Thymus (tissue), 11 donors: Measurements from ENCODE around the gene POLG. TPM values are rescaled to one million over a fixed set of nuclear protein-coding genes. Genes with fewer than 3 reads are reported as not detected.

Experiments
- DNase-seq, 9 donors: peaks; one replicate each; pipeline ENCODE4 v3.0.0-alpha.2; 2013; ENCODE audit warnings: low spot score in 9 of 9, low read depth in 6 of 9, missing footprints in 1 of 9
- H3K27ac ChIP-seq, 2 donors: one replicate each; pipeline ENCODE4 v1.5.1; 2013; ENCODE audit warnings: control low read depth in 1 of 2, low read depth in 1 of 2, low read length in 1 of 2, mild to moderate bottlenecking in 1 of 2, moderate library complexity in 1 of 2
- H3K27me3 ChIP-seq, 2 donors: one replicate each; pipeline ENCODE4 v1.5.1; 2013; ENCODE audit warnings: low read length in 1 of 2; ENCODE audit not compliant: control insufficient read depth in 2 of 2, insufficient read depth in 1 of 2
- H3K36me3 ChIP-seq, 2 donors: one replicate each; pipeline ENCODE4 v1.5.1; 2013; ENCODE audit warnings: low read length in 1 of 2, mild to moderate bottlenecking in 1 of 2, moderate library complexity in 1 of 2; ENCODE audit not compliant: control insufficient read depth in 2 of 2, insufficient read depth in 2 of 2
- H3K4me1 ChIP-seq, 2 donors: one replicate each; pipeline ENCODE4 v1.5.1; 2013; ENCODE audit warnings: low read length in 2 of 2; ENCODE audit not compliant: control insufficient read depth in 2 of 2, insufficient read depth in 2 of 2
- H3K4me3 ChIP-seq, 2 donors: one replicate each; pipeline ENCODE4 v1.5.1; 2013; ENCODE audit warnings: low read length in 2 of 2, control low read depth in 1 of 2, mild to moderate bottlenecking in 1 of 2
- H3K9me3 ChIP-seq, 2 donors: one replicate each; pipeline ENCODE4 v1.5.1; 2013; ENCODE audit warnings: low read length in 1 of 2, mild to moderate bottlenecking in 1 of 2; ENCODE audit not compliant: control insufficient read depth in 2 of 2, insufficient read depth in 1 of 2
- WGBS: extraction: QIAGEN DNeasy Blood & Tissue Kit; methylation state at CpG from one replicate; pipeline ENCODE4 v1.1.7; 2013; 5-methylcytosine and 5-hydroxymethylcytosine counted together
- polyA plus RNA-seq: library from polyadenylated mRNA; stranded (reverse); fragments of 200-250 nt; gene quantifications from one replicate; pipeline ENCODE4 v1.2.3, GENCODE V29; 2013
- total RNA-seq: library from RNA; stranded (reverse); fragments of 120-200 nt; gene quantifications from one replicate; pipeline ENCODE4 v1.2.4, GENCODE V29; 2013
- donor health status: healthy.

The POLG gene
- total and polyA plus RNA-seq, 2 donors = 59.1 to 80.5 TPM

- no peak overlapping the region for H3K27ac ChIP-seq
- DNase-seq = no peak
- H3K4me3 ChIP-seq = no peak overlapping the region
- WGBS = 96% methylated on average over 6 of the region's 6 CpGs
- H3K27me3 ChIP-seq = no peaks in the 10 kb centered on the region
- no peaks in the 10 kb centered on the region for H3K4me1 ChIP-seq
- no peaks in the 10 kb centered on the region for H3K9me3 ChIP-seq
- peaks cover 99 to 100% of the 10 kb centered on the region in 2 donors for H3K36me3 ChIP-seq
Measured at GRCh38 chr15:89323825-89324224, 10.8 kb downstream of the POLG start.

DNA sequence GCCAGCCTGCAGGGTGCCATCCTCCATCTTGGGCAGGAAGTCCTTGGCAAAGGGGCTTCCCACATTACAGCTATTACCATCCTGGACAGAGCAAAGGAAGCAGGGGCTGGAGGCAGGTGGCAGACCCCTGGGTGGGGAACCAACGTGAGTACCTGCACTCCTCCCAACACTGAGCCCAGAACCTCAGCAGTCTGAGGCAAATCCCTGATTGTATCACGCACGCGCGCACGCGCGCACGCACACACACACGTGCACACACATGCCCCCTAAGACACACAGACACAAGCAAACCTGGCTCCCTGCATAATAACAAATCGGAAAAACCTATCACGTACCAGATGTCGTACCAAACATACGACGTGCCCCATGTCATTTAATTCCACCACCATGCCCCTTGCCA lies 11.8 kb downstream of the POLG start:
- DNase-seq = no peak
- Histone ChIP-seq H3K36me3 (peaks cover 97 to 98% of the 10 kb centered on the region in 2 donors), H3K27me3 (no peaks in the 10 kb centered on the region), H3K27ac (no peak overlapping the region), H3K4me3 (no peak overlapping the region), H3K4me1 (no peaks in the 10 kb centered on the region), H3K9me3 (no peaks in the 10 kb centered on the region)
- 95% methylated on average over 15 of the region's 15 CpGs for WGBS

DNA sequence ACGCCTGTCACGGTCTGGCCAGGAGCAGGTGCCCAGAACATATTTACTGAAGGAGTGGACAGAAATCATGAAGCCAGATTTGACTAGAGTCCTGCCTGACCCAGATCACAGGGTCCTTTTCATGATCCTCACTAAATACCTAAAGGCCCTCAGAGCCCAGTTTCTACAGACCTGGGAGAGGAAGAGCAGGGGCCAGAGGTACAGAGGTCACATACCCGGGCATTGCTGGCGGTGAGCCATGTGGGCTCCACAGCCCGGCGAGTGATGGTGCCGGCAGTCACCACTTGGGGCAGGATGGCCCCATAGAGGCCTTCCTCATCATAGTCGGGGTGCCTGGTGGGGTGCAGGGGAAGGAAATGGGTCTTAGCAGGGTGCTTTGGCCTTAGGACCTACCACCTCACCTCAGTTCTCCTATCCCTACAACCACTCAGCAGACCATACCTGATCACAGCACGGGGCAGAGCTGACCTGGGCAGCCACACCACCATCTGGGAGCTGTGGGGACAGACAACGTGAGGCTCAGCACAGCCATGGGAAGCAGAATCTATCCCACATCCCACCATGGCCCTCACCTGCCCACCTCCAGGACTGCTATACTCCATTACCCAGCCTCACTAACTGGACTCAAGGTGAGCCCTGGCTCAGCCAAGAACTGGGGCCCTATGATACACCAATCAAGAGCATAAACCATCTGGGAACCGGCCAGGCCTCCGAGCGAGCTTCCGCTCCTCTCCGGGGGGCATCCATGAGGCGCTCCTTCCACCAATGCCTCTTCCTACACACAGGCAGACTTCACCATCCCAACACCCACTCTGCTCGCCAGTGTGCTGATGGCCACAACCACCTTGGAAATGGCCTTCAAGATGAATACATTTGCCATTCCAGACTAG lies 12.9 kb downstream of the POLG start:
- no peak for DNase-seq
- Histone ChIP-seq H3K27ac (no peak overlapping the region), H3K4me3 (no peak overlapping the region), H3K36me3 (peaks cover 94 to 96% of the 10 kb centered on the region in 2 donors), H3K4me1 (no peaks in the 10 kb centered on the region), H3K9me3 (no peaks in the 10 kb centered on the region), H3K27me3 (no peaks in the 10 kb centered on the region)
- 91% methylated on average over 17 of the region's 17 CpGs for WGBS

- Histone ChIP-seq H3K36me3 (peaks cover 94 to 96% of the 10 kb centered on the region in 2 donors), H3K27me3 (no peaks in the 10 kb centered on the region), H3K27ac (no peak overlapping the region), H3K4me1 (no peaks in the 10 kb centered on the region), H3K4me3 (no peak overlapping the region), H3K9me3 (no peaks in the 10 kb centered on the region)
- DNase-seq = no peak
- 97% methylated on average over 2 of the region's 2 CpGs for WGBS
Measured at GRCh38 chr15:89320200-89320599, 14.4 kb downstream of the POLG start.

- H3K4me3 ChIP-seq = no peak overlapping the region
- H3K9me3 ChIP-seq = no peaks in the 10 kb centered on the region
- no peaks in the 10 kb centered on the region for H3K27me3 ChIP-seq
- H3K36me3 ChIP-seq = peaks cover 94 to 97% of the 10 kb centered on the region in 2 donors
- H3K27ac ChIP-seq = no peak overlapping the region
- DNase-seq = no peak
- 97% methylated on average over 9 of the region's 9 CpGs for WGBS
- H3K4me1 ChIP-seq = no peaks in the 10 kb centered on the region
Measured at GRCh38 chr15:89319678-89320077, 14.9 kb downstream of the POLG start.

- 92% methylated on average over 4 of the region's 4 CpGs for WGBS
- Histone ChIP-seq H3K9me3 (no peaks in the 10 kb centered on the region), H3K4me1 (no peaks in the 10 kb centered on the region), H3K4me3 (no peak overlapping the region), H3K27me3 (no peaks in the 10 kb centered on the region), H3K36me3 (peaks cover 75 to 94% of the 10 kb centered on the region in 2 donors), H3K27ac (no peak overlapping the region)
- DNase-seq = no peak
Measured at GRCh38 chr15:89317186-89317720, 17.4 kb downstream of the POLG start.

- no peak for DNase-seq
- no peak overlapping the region for H3K4me3 ChIP-seq
- 96% methylated on average over 5 of the region's 5 CpGs for WGBS
- H3K27me3 ChIP-seq = no peaks in the 10 kb centered on the region
- H3K9me3 ChIP-seq = no peaks in the 10 kb centered on the region
- H3K36me3 ChIP-seq = peaks cover 68 to 93% of the 10 kb centered on the region in 2 donors
- peak overlapping the region in 1 of 2 donors; percentile 20 for H3K27ac ChIP-seq
- no peaks in the 10 kb centered on the region for H3K4me1 ChIP-seq
Measured at GRCh38 chr15:89316504-89316903, 18.1 kb downstream of the POLG start.

DNA sequence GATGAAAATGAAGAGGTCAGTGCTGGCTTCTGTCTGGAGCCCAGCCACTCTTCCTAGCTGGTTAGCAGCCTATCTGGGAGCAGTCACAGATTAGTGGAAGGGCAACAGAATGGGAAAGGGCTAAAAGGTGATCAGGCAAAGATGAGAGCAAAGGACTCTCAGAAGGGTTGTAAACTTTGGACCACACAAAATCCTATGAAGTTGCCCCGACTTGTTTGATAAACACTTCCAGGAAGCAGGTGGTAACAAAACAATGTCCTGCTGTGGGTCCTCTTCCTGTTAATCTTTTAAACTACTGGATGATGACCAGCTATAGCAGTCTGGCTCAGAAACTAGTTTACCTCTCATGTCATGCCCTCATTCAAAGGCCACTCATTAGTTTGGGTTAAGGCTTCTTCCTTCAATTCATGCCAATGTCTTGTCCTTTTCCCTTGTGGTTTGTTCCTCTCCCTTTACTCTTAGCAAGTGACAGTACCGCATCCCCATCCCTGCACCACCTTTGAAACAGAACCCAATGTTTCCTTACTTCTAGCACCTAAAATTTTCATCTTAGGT lies 19.2 kb downstream of the POLG start:
- no peak overlapping the region for H3K27ac ChIP-seq
- peaks cover 57 to 88% of the 10 kb centered on the region in 2 donors for H3K36me3 ChIP-seq
- H3K9me3 ChIP-seq = no peaks in the 10 kb centered on the region
- no peak overlapping the region for H3K4me3 ChIP-seq
- H3K27me3 ChIP-seq = no peaks in the 10 kb centered on the region
- no peaks in the 10 kb centered on the region for H3K4me1 ChIP-seq
- DNase-seq = no peak
- 90% methylated on average over 2 of the region's 2 CpGs for WGBS

DNA sequence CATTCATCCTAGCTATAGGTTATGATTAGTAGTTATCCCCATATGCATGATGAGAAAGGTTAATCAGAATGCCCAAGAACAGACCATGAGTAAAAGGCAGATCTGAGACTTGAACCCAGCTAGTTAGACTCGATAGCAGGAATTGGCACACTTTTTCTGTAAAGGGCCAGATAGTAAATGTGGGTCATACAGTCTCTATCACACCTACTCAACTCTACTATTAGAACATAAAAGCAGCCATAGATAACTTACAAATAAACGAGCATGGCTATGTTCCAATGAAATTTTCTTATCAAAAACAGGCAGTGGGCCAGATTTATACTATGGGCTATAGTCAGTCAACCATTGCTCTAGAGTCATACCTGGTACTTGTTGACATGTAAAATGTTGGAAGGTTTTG lies 24.6 kb downstream of the POLG start:
- 98% methylated on average over 2 of the region's 2 CpGs for WGBS
- H3K9me3 ChIP-seq = no peaks in the 10 kb centered on the region
- peaks cover 29 to 77% of the 10 kb centered on the region in 2 donors for H3K36me3 ChIP-seq
- no peak overlapping the region for H3K27ac ChIP-seq
- no peaks in the 10 kb centered on the region for H3K27me3 ChIP-seq
- H3K4me1 ChIP-seq = no peaks in the 10 kb centered on the region
- no peak for DNase-seq
- H3K4me3 ChIP-seq = no peak overlapping the region
